Activated CD4-positive, alpha-beta T cell treated with anti-CD3 and anti-CD28 coated beads, Interleukin-2, amount 50 U/mL, for 1 hour (primary cell): ENCODE results near the gene TANGO2.

Source experiments
- DNase-seq: peaks from one replicate; pipeline ENCODE4 v3.0.0-alpha.2; 2020

The TANGO2 gene

DNA sequence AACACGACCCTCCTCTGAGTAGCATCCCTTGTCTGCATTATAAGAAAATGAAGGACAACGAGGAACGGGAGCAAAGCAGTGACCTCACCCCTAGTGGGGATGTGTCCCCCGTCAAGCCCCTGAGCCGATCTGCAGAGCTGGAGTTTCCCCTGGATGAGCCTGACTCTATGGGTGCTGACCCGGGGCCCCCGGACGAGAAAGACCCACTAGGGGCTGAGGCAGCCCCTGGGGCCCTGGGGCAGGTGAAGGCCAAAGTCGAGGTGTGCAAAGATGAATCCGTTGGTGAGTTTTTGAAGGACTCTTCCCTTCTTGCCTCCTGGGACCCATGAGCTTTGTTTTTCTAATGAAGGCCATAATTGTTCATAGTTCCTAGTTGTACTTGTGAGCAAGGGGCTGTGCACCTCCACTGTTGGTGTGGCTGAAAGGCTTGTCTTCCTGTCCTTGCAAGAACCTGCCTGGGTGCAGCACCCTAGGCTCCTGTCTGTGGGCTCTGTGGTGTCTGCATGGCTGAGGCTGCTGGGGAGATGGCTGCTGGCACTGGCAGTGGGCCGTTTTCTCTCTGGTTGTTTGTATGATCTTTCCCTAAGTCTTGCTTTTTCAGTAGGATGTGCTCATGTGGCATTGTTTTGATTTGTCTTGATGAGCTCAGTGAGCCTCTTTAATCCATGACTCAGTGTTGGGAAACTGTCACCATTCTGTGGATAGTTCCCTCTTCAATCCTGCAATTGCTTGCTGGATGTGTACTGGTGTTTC lies 69.2 kb downstream of the TANGO2 start:
- DNase-seq = no peak

DNA sequence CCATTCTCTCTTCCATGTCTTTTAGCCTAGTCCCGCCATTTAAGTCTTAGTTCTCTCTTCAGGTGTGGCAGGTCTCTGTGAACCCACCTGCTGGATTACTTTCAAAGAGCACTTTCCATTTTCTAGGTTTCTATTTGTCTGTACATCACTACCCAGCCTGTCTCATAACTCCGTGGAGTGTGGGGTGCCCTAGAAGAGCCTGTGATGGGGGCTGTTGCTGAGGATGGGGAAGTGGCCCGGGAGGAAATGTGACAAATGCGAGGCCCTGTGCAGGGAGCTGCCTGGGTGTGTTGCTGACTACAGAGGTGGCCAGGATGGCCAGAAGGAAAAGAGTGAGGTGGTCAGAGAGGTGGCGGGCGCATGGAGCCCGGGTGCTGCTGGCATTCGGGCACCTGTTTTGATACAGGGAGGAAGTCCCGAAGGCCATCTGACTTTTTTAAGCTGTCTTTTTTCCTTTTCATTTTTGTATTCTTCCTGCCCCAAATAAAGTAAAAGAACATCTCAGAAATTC lies 69.9 kb downstream of the TANGO2 start:
- DNase-seq = no peak

DNA sequence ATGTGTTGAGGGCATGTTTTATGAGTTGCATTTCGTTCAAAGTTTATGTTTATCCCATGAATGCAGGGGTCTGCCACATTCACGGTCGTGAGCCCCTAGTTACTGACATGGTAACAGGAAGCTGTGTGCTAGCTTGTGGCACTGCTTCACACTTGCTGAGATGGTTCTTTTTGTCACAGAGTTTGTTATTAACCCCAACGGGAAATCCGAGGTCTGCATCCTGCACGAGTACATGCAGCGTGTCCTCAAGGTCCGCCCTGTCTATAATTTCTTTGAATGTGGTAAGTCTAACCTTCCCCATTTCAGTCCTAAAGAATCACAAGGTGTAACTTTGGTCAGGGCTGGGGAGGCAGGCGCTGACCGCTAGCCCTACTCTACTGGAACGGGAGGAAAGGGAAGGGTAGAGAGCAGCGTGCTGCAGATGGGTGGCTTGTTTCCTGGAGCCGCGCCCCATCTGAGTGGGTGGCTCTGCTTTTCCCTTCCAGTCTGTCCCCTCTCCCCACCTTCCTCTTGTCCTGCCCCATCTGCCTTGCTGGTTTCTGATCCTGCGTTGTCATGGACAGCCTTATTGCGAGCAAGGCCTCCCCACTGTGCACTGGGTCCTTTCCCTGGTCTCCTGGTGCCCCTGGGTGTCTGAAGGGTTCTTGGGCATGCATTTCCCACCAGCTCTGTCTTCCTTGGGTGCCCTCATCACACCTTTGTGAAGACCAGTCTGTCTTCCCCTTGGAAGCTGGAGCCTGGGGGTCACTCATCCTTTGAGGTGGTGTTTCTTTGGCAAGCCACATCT lies 71.0 kb downstream of the TANGO2 start:
- DNase-seq = no peak

DNA sequence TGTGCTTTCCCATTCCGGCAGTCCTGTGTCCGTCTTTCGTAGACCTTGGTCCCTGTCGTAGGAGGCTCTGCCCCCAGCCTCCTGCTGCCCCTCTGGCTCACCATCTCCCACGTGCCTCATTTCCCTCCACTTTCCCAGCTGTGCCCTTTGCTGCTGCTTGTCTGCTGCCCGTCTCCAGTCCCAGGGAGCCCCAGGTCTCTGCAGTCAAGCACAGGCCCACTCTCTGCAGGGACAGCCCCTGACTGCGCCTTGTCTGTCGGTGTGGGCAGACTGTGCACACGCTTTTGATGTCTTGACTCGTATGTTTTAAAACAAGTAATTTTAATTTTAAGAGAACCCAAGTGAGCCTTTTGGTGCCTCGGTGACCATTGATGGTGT lies 71.6 kb downstream of the TANGO2 start:
- DNase-seq = no peak

DNA sequence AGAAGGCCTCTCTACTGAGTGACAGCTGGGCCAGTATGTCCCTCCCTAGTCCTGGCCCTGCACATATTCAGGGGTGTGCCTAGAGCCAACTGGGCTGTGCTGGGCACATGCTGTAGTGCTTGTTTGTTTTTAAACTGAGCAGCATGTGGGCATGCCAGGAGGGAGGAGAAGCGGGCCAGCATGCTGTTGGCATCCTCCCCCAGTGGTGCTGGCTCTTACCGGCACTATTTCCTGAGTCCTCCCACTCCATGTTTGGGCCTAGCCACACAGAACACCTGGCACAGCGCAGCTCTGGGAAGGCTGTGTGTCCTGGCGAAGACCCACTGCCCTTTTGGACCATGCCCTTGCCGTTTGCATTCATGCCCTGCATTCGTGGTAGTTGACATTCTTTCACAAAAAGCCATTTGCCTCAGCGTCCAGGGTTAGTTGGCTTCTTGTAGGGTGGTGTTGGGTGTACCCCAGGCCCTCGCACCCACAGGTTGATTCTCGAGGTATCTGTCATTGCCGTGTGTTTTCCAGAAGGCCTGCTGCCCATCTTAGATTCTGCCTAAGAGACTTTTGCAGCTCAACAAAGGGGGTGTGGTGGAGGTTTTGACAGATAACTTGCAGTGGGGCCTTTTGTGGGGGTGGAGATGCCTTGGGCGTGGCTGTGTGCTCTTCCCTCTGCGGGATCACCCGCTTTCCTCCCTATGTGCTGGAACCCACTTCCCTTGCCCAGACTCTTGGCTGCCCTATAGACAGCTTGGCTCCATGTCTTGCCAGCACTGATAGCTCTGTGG lies 72.7 kb downstream of the TANGO2 start:
- no peak for DNase-seq

DNA sequence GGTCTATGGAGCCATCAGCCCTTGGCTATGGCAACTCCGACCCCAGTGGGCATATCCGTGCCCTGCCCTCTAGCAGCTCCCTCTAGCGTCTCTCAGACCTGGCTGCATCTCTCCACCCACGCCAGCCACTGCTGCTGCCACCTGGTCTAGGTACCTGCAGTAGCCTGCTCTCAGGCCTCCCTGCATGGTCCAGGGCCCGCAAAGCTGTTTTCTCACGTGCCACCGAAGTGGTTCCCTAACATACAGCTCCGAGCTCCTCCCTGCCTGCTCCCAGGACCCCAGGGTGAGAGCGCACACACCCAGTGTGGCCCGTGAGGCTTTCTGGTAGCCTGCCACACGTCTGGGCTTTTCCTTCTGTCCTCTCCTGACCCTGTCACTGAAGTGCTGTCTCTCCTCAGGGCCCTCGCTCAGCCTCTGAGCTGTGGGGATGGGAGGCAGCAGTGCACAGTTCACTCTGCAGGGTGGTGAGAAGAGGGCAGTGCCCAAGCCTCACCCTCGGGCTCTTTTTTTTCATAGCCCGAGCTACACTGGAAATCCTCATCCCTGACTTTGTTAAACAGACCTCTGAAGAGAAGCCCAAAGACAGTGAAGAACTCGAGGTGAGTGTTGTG lies 73.4 kb downstream of the TANGO2 start:
- no peak for DNase-seq

DNA sequence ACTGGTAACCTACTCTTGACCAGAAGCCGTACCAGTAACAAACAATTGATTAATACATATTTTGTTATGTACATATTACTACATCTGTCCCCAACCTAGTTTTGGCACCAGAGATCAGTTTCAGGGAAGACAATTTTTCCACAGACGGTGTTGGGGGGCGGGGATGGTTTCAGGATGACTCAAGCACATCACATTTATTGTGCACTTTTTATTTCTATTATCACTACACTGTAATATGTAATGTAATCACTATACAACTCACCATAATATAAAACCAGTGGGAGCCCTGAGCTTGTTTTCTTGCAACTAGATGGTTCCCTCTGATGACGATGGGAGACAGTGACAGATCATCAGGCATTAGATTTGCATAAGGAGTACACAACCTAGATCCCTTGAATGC lies 74.6 kb downstream of the TANGO2 start:
- no peak for DNase-seq

DNA sequence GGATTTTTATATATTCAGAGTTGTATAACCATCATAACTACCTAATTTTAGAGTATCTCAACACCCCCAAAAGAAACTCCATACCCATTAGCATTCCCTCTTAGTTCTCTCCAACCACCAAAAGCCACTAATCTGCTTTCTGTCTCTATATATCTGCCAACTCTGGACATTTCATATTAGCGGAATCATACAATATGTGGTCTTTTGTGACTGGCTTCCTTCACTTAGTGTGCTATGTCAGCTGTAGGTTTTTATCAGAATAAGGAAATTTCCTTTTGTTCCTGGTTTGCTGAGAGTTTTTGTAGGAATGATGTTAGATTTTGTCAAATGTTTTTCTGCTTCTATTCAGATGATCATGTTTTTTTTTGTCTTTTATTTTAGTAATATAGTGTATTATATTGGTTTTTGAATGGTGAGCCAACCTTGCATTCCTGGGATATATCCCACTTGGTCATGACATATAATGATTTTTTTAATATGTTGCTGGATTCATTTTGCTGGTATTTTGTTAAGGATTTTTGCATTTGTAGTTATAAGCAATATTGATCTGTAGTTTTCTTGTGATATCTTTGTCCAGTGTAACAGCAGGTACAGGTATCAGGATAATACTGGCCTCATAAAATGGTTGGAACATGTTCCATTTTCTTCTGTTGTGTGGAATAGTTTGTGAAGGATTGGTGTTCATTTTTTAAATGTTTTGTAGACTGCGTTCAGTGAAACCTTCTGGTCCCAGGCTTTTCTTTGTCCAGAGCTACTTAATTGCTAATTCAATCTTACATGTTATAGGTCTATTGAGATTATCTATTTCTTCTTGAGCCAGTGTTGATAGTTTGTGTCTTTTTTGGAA lies 75.9 kb downstream of the TANGO2 start:
- no peak for DNase-seq

DNA sequence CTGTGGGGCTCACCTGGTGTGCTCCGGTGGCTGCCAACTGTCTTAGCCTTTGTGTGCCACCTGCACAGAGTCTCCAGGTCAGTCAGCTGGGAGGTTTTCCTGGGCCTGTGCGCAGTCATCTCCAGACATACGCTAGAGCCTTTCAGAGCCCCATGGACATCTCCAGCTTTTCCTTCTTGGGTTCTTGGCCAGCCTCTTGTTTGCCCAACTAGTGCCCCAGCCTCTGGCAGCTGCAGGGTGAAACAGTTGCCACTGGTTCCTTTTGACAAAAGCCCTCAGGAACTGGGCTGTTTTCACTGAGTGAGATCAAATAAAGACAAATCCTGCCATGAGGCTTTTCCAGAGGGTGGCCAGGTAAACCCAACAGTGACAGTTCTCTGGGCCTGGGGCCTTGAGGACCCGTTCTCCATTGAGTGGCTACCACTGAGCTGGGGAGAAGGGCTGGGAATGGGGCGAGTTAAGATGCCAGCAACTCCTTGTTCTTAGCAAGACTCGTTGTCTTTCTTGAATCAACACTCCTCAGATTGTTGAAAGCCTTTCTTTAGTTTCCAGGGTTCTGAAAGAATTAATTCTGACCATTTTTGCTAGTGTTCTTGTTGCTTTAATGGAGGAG lies 78.3 kb downstream of the TANGO2 start:
- DNase-seq = no peak

DNA sequence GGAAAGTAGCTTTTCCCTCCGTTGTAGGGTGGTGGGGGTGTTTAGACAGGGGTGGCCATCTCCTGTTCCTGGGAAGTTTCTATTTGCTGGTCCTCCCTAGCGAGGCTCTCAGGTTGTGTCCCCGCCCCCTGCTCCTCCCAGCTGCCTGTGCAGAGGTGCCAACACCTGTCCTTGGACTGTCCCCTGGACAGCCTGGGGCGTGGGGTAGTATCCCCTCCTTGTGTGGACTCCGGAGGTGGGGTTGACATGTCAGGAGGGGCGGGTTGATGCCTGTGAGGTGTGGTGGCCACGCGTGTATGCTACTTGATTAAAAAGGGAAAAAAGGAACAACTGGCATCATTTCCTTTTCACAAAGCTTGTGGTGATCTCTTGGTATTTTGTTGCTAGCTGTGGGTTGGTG lies 80.7 kb downstream of the TANGO2 start:
- no peak for DNase-seq

DNA sequence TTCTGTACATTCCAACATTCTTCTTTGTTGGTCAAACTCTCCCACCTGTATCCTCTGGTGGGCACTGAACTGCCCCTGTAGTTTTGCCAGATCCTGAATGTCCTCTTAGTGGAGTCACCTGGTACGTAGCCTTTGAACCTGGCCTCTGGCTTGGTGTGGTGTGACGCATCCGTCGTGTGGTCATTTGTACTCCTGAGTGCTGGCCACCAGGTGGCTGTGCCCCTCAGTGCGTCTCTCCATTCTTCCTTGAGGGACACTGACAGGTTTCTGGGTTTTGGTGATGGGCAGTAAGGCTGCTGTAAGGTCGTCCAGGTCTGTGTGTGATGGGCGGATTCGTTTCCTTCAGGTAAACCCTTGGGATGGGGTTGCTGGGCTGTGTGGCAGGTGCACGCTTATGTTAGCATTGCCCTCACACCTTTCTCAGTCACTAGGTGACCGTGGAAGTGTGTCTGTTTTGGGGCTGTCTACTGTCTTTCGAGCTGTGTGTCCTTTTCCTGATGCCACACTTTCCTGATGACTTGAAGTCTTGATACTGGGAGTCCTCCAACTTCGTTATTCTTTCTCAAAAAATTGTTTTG lies 81.4 kb downstream of the TANGO2 start:
- DNase-seq = no peak

DNA sequence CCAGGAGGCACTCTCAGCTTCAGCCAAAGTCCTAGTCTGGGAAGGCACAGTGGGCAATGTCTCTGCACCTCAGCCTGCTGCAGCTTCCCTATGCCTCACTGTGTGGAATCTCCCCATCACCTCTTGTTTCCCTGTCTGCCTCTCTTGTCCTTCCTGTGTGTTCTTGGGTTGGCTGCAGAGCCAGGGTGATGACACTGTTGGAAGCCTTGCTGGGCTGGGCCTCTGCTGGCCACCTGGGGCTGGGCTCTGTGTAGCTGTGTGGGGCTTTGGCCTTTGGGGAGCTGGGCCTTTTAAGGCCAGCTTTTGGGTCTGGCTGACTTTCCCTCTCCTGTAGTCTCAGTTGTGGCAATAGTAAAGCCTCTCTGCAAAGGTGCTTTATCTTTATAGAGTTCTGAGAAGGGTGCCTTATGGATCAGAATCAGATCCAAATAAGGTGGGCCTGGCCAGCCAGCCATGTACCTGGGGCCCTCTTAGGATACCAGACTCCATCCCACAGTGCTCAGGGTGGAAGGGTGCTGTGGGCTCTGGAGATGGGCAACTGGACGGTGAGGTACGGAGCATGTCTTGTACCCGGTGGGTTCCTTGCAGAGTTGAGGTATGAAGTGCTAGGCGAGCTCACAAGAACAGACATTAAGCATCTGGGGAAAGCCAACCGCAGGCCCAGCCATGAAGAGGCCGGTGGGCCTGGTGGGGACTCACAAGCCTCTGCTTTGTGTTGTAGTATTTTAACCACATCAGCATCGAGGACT lies 84.7 kb downstream of the TANGO2 start:
- DNase-seq = no peak

DNA sequence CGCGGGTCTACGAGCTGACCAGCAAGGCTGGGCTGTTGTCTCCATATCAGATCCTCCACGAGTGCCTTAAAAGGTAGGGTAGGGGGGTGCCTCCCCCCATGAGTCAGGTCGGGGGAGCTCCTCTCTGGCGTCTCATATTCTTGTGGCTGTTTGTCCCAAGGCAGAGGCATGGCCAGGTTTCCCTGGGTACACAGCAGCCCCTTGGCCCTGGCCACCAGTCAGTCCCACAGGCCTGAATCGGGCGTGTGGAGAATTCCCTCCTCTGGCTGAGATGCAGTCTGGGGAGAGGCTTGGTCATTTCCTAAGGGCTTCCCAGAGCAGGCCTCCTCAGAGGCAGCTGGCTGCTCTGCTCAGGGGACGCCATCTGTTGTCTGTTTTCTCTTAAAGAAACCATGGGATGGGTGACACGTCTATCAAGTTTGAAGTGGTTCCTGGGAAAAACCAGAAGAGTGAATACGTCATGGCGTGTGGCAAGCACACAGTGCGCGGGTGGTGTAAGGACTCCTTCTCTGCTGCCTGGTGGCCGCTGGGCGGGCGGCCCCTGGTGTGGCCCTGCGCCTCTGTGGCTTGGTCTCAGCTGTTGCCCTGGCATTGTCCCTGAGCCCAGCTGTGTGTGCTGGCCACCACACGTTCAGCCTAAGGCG lies 85.4 kb downstream of the TANGO2 start:
- no peak for DNase-seq

DNA sequence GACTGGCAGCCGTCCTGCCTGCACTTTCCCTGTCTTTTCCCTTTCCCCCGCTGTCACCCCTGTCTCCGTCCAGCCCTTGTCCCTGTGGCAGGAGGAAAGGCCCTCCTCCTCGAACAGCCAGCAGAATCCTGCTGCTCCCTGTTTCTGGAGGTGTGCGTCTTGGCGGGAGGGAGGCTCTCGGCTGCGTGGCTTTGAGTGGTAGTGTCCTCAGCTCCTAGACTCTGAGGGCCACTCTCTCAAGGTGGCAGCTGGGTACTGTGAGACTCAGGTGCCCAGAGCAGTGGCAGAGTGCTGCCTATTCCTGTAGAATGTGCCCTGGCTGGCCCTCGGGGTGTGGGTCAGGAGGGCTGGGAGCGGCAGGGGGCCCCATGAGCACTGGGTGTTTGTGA lies 85.9 kb downstream of the TANGO2 start:
- DNase-seq = no peak

DNA sequence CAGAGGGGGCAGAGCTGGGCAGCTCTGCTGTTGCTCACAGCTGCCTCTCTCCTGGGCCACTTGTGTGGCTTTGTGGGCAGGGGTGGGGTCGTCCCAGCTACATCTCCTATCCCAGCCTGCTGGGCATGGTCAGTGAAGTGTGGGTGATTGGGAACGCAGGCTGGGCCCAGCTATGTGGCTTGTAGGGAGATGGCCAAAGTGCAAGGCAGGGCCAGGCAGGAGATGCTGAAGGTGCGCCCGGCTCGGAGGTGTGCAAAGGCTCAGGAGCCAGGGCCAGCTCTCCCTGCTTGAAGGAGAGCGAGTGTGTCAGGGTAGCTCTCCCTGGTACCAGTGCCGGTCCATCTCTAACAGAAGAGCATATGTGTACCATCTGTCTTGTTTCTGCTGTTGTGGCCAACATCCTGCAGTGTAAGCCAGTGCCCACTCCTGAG lies 86.6 kb downstream of the TANGO2 start:
- no peak for DNase-seq

DNA sequence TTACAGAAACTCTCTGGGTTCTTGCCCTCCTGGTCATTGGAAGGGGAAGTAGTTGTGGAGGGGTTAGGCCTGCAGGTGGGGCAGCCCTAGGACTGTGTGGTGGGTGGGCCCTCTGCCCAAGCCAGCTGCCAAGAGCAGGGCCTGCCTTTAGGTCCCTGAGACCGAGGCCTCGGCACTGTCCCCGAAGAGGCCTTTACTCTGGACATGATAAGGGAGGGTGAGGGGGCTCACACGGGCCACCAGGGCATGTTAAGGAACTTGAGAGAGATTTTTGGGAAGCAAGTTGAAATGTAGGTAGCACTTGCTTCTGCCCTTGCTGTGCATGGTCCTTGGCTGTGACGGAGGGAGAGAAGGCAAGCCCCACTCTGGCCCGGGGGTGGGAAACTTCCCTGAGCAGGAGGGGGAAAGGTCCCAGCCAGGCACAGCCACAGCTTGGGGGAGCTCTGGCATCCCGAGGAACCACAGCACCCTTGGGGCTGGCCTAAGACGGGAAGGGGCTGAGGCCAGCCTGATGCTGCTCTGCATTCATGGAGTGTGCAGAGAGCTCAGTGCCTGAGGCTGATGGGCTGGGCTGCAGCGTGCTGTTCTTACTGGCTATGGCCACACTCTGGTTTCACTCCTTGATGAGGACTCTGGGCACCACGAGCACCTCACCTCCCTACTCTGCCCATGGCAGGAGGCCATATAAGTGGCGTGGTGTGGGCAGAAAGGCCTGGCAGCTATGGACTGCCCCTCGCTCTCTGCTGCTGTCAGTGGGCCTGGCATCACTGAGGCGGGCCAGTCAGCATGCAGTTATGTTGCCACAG lies 87.2 kb downstream of the TANGO2 start:
- no peak for DNase-seq

DNA sequence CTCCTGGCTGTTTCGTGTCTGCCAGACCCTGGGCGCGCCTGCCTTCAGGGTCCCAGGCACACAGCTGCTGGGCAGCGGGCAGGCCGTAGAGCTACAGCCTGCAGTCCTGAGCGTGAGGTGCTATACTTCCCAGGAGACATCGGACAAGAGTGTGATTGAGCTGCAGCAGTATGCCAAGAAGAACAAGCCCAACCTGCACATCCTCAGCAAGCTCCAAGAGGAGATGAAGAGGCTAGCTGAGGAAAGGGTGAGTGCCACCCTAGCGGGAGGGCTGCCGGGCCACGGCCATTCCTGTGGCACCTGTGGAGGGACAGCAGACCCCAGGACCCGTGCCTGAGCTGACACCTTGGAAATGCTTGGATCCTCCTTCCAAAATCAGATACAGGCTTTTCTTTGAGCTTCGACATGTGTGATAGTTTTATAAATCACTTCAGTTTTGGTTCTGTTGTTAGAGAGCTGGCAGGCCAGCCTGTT lies 87.9 kb downstream of the TANGO2 start:
- no peak for DNase-seq

DNA sequence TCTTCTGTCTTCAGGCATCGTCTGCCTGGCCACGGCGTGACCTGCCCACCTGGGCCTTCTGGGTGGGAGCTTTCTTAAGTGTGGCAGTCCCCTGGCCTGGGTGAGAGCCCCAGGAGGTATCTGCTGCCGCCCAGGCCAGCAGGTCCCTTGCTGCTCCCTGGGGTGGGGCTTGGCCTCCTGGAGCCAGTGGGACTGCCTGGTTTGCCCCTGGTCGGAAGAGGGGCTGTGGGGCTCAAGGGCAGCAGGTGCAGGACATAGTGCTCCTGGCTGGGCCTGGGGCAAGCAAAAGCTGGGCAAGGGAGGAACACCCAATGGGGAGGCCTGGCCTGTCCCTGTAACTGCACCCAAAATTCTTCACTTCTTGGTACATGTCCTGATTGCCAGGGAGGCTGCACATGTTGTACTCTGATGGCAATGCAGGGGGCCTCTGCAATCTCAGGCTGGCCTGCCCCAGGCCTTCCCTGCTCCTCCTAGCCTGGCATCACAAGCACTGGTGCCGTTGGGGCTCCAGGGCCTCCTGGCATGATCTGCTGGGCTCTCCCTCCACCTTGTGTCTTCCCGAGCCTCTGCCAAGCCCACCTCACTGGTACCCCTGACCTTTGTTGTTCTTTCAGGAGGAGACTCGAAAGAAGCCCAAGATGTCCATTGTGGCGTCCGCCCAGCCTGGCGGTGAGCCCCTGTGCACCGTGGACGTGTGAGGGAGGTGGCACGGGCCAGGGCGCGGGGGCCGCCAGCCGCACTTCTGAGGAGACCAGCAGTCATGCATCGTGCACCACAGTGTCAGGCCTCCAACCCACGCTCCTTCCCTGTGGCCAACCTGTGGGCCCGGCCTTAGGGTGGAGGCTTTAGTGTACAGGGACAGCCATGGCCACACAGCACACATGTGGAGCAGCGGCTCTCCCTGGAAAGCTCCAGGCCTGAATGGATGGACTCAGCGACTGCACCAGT lies 88.8 kb downstream of the TANGO2 start:
- no peak for DNase-seq
